ENCODE data around the gene ZNG1A.
A peak's percentile ranks its signal among the peaks of the same experiment; 100 is the strongest.
"Not testable (repeated sequence)": the region's sequence is repeated elsewhere in the genome, so short reads cannot be mapped to it uniquely, and the experiment has no call there.

Gene ZNG1A

GRCh38 chr9:178970-179383, at the start of gene ZNG1A:
TSS of gene ZNG1A (minus strand) at chr9:179056. CDS start at chr9:178969, 87 bp downstream.
- POLR2A ChIA-PET; CTCF ChIA-PET; DNase-seq (ENCODE audit: extremely low spot score): not testable (repeated sequence)
- TF ChIP-seq CTCF (IDR thresholded peaks at IDR 0.05; ENCODE audit: control extremely low read depth, extremely low read depth, low read depth, missing control alignments), result peak; percentile 7

GRCh38 chr9:227860-228259, 49.0 kb upstream of the ZNG1A start:
- ChIA-PET CTCF (interaction anchor here (2.4 to 2.8 kb wide), 2 partner anchors 8 to 13 kb away, joined by 8 to 15 read pairs; partner anchors contain the start of gene DOCK8), POLR2A (no interaction called here)
- DNase-seq (ENCODE audit: extremely low spot score), result no peak
- no peak for TF ChIP-seq CTCF (IDR thresholded peaks at IDR 0.05; ENCODE audit: control extremely low read depth, extremely low read depth, low read depth, missing control alignments)

GRCh38 chr9:224582-225520, 46.0 kb upstream of the ZNG1A start:
- no peak for DNase-seq (ENCODE audit: extremely low spot score)
- ChIA-PET POLR2A (no interaction called here), CTCF (interaction anchor here (0.9 to 2.7 kb wide), 3 partner anchors 10 to 92 kb away, joined by 3 to 24 read pairs (median 5); partner anchors contain the start of gene DOCK8)
- TF ChIP-seq CTCF (IDR thresholded peaks at IDR 0.05; ENCODE audit: control extremely low read depth, extremely low read depth, low read depth, missing control alignments), result no peak

GRCh38 chr9:224026-224425, 45.2 kb upstream of the ZNG1A start:
- no peak for DNase-seq (ENCODE audit: extremely low spot score)
- no peak for TF ChIP-seq CTCF (IDR thresholded peaks at IDR 0.05; ENCODE audit: control extremely low read depth, extremely low read depth, low read depth, missing control alignments)
- POLR2A ChIA-PET, result no interaction called here
- CTCF ChIA-PET, result interaction anchor here (0.8 to 2.7 kb wide), 5 partner anchors 9 to 311 kb away, joined by 3 to 24 read pairs (median 4); partner anchors contain the start of gene DOCK8

GRCh38 chr9:223152-223551, 44.3 kb upstream of the ZNG1A start:
- ChIA-PET POLR2A (no interaction called here), CTCF (interaction anchor here (0.8 to 2.7 kb wide), 6 partner anchors 8 to 312 kb away, joined by 3 to 24 read pairs (median 4); partner anchors contain the start of gene DOCK8)

More at GRCh38 chr9:223152-223551, 44.3 kb upstream of the ZNG1A start:
- no peak for DNase-seq (ENCODE audit: extremely low spot score)
- TF ChIP-seq CTCF (IDR thresholded peaks at IDR 0.05; ENCODE audit: control extremely low read depth, extremely low read depth, low read depth, missing control alignments), result no peak
